IMR-90 (cell line): ENCODE measurements around the gene CD177. TPM values are rescaled to one million over a fixed set of nuclear protein-coding genes. Genes with fewer than 3 reads are reported as not detected.

Source experiments
- ATAC-seq: fragments of 200-7000 bp; cut with Tn5 transposase; 2 replicates; pipeline ENCODE4 v1.9.1; 2020; ENCODE audit warnings: low read depth, mild to moderate bottlenecking, moderate library complexity
- BruUV-seq: library from RNA; stranded (reverse); fragments of 400-500 nt; replicated peaks from 2 replicates; lab custom pipeline; 2021; lab: Mats Ljungman, UMichigan
- CTCF ChIA-PET: fragments of 300-600 bp; formaldehyde crosslinking; extraction: SDS; loops from one replicate; lab custom pipeline; 2021; ENCODE audit warnings: antibody characterized with exemption; lab: Yijun Ruan, JAX
- POLR2A ChIA-PET: fragments of 300-600 bp; sonication (Branson Sonifier 250); formaldehyde crosslinking; loops from one replicate; lab custom pipeline; 2022; ENCODE audit warnings: antibody characterized with exemption; ENCODE audit not compliant: unreplicated experiment; lab: Charles Lee
- DNase-seq: peaks from one replicate; pipeline ENCODE4 v3.0.0; 2013
- H2AFZ ChIP-seq: replicated peaks from 2 replicates; pipeline ENCODE3; 2013; ENCODE audit warnings: low read length, mild to moderate bottlenecking; ENCODE audit not compliant: poor library complexity
- H2AK5ac ChIP-seq: 2 replicates; pipeline ENCODE4 v1.6.1; 2013; ENCODE audit warnings: low read depth, low read length, inconsistent platforms
- H2AK9ac ChIP-seq: replicated peaks from 2 replicates; pipeline ENCODE3; 2013; ENCODE audit warnings: mild to moderate bottlenecking, low read depth, low read length, moderate library complexity; ENCODE audit not compliant: poor library complexity
- H2BK120ac ChIP-seq: 2 replicates; pipeline ENCODE4 v1.6.1; 2013; ENCODE audit warnings: low read depth, low read length, inconsistent platforms
- H2BK15ac ChIP-seq: 3 replicates; pipeline ENCODE4 v1.6.1; 2013; ENCODE audit warnings: low read depth, low read length, inconsistent platforms
- H2BK20ac ChIP-seq: 2 replicates; pipeline ENCODE4 v1.6.1; 2013; ENCODE audit warnings: low read depth, mild to moderate bottlenecking, inconsistent platforms, low read length, moderate library complexity
- H2BK5ac ChIP-seq: 2 replicates; pipeline ENCODE4 v1.6.1; 2013; ENCODE audit warnings: mild to moderate bottlenecking, low read depth, low read length, inconsistent platforms; ENCODE audit not compliant: poor library complexity, severe bottlenecking
- H3K14ac ChIP-seq: replicated peaks from 2 replicates; pipeline ENCODE4 v1.6.1; 2013; ENCODE audit warnings: low read depth, low read length, inconsistent platforms
- H3K18ac ChIP-seq: 2 replicates; pipeline ENCODE4 v1.6.1; 2013; ENCODE audit warnings: low read depth, low read length, control low read depth
- H3K23ac ChIP-seq: 2 replicates; pipeline ENCODE4 v1.6.1; 2013; ENCODE audit warnings: low read depth, low read length, inconsistent platforms
- H3K27ac ChIP-seq: 2 replicates; pipeline ENCODE4 v1.5.1; 2013; ENCODE audit warnings: mild to moderate bottlenecking, control low read depth, low read length; ENCODE audit not compliant: insufficient read depth
- H3K27me3 ChIP-seq: 2 replicates; pipeline ENCODE4 v1.6.1; 2013; ENCODE audit warnings: low read length; ENCODE audit not compliant: control insufficient read depth, insufficient read depth
- H3K36me3 ChIP-seq: 2 replicates; pipeline ENCODE4 v1.6.1; 2013; ENCODE audit warnings: low read length, mixed read lengths; ENCODE audit not compliant: control insufficient read depth, insufficient read depth
- H3K4ac ChIP-seq: 2 replicates; pipeline ENCODE4 v1.6.1; 2013; ENCODE audit warnings: low read depth, low read length, inconsistent platforms
- H3K4me1 ChIP-seq: 2 replicates; pipeline ENCODE4 v1.6.1; 2013; ENCODE audit warnings: low read length, mixed read lengths; ENCODE audit not compliant: control insufficient read depth, insufficient read depth
- H3K4me2 ChIP-seq: 2 replicates; pipeline ENCODE4 v1.6.1; 2013; ENCODE audit warnings: low read depth, mild to moderate bottlenecking, control low read depth, low read length, moderate library complexity
- H3K4me3 ChIP-seq: 2 replicates; pipeline ENCODE4 v1.5.1; 2013; ENCODE audit warnings: low read depth, mild to moderate bottlenecking, control low read depth, low read length, moderate library complexity; ENCODE audit not compliant: insufficient read depth
- H3K56ac ChIP-seq: 2 replicates; pipeline ENCODE4 v1.6.1; 2013; ENCODE audit warnings: low read length, inconsistent platforms; ENCODE audit not compliant: insufficient read depth; ENCODE audit errors: extremely low read depth
- H3K79me1 ChIP-seq, 2 experiments: 2 replicates each; pipeline ENCODE4 v1.6.1; 2013; ENCODE audit warnings: low read length in 2 of 2, inconsistent platforms in 1 of 2, low read depth in 1 of 2
- H3K9ac ChIP-seq: 2 replicates; pipeline ENCODE4 v1.6.1; 2013; ENCODE audit warnings: low read depth, low read length, control low read depth
- H3K9me1 ChIP-seq: 2 replicates; pipeline ENCODE4 v1.6.1; 2013; ENCODE audit warnings: low read length, inconsistent platforms; ENCODE audit not compliant: insufficient read depth
- H3K9me3 ChIP-seq: 2 replicates; pipeline ENCODE4 v1.6.1; 2013; ENCODE audit warnings: low read length; ENCODE audit not compliant: control insufficient read depth, insufficient read depth
- H4K20me1 ChIP-seq: 2 replicates; pipeline ENCODE4 v1.6.1; 2013; ENCODE audit warnings: low read length, inconsistent platforms; ENCODE audit not compliant: insufficient read depth
- H4K5ac ChIP-seq: 2 replicates; pipeline ENCODE4 v1.6.1; 2013; ENCODE audit warnings: mild to moderate bottlenecking, low read depth, low read length, control low read depth
- H4K8ac ChIP-seq, 2 experiments: 2 replicates each; pipeline ENCODE4 v1.6.1; 2013; ENCODE audit warnings: low read depth in 2 of 2, low read length in 2 of 2, control low read depth in 1 of 2, inconsistent platforms in 1 of 2
- H4K91ac ChIP-seq: 2 replicates; pipeline ENCODE4 v1.6.1; 2013; ENCODE audit warnings: low read depth, low read length, inconsistent platforms; ENCODE audit not compliant: insufficient read depth
- CEBPB ChIP-seq: IDR thresholded peaks from 2 replicates; pipeline ENCODE4 v1.6.1; 2012; ENCODE audit warnings: low read depth, low read length, improper control_type of control experiment
- CHD1 ChIP-seq: IDR thresholded peaks from 2 replicates; pipeline ENCODE4 v1.6.1; 2012; ENCODE audit warnings: low read depth, low read length, improper control_type of control experiment
- ELK1 ChIP-seq: fragments of 150-350 bp; IDR thresholded peaks from 2 replicates; pipeline ENCODE4 v1.6.1; 2016; ENCODE audit warnings: low read depth, mild to moderate bottlenecking, low read length, moderate library complexity, borderline replicate concordance
- FOS ChIP-seq: fragments of 150-350 bp; IDR thresholded peaks from 2 replicates; pipeline ENCODE4 v1.6.1; 2016; ENCODE audit warnings: low read depth, low read length
- MAFK ChIP-seq: IDR thresholded peaks from 2 replicates; pipeline ENCODE4 v1.6.1; 2012; ENCODE audit warnings: low read depth, low read length, improper control_type of control experiment
- MAZ ChIP-seq: IDR thresholded peaks from 2 replicates; pipeline ENCODE4 v1.6.1; 2012; ENCODE audit warnings: low read depth, mild to moderate bottlenecking, low read length, improper control_type of control experiment, moderate library complexity, borderline replicate concordance
- MXI1 ChIP-seq: IDR thresholded peaks from 2 replicates; pipeline ENCODE4 v1.6.1; 2012; ENCODE audit warnings: low read depth, mild to moderate bottlenecking, low read length, moderate library complexity, borderline replicate concordance
- NFE2L2 ChIP-seq: fragments of 150-350 bp; IDR thresholded peaks from 2 replicates; pipeline ENCODE4 v1.6.1; 2016; ENCODE audit warnings: low read depth, mild to moderate bottlenecking, low read length
- POLR2A ChIP-seq: IDR thresholded peaks from 2 replicates; pipeline ENCODE4 v1.6.1; 2012; ENCODE audit warnings: mild to moderate bottlenecking, low read depth, low read length
- RAD21 ChIP-seq: IDR thresholded peaks from 2 replicates; pipeline ENCODE4 v1.6.1; 2012; ENCODE audit warnings: low read length, improper control_type of control experiment
- RFX5 ChIP-seq: IDR thresholded peaks from 2 replicates; pipeline ENCODE4 v1.8.0; 2012; ENCODE audit warnings: low read depth, mild to moderate bottlenecking, low read length, moderate library complexity
- SMC3 ChIP-seq: fragments of 150-350 bp; IDR thresholded peaks from 2 replicates; pipeline ENCODE4 v1.6.1; 2016; ENCODE audit warnings: low read depth, mild to moderate bottlenecking, antibody characterized with exemption, low read length, moderate library complexity
- USF2 ChIP-seq: fragments of 150-350 bp; IDR thresholded peaks from 2 replicates; pipeline ENCODE4 v1.6.1; 2017; ENCODE audit warnings: mild to moderate bottlenecking, antibody characterized with exemption, low read length, low read depth
- whole genome bisulfite sequencing, 2 experiments: methylation state at CpG; one replicate each; pipeline versions ENCODE4 v1.1.5 to v1.1.7; 2013; ENCODE audit warnings: missing lambda C conversion rate in 2 of 2; ENCODE audit not compliant: insufficient read length in 1 of 2; ENCODE audit errors: extremely low coverage in 2 of 2; 5-methylcytosine and 5-hydroxymethylcytosine counted together
- dilution Hi-C: fragments of 300-500 bp; cut with HindIII; formaldehyde crosslinking; loops from one replicate; pipeline ENCODE4 v1.14.3; 2018; ENCODE audit warnings: low sequenced_read_pairs; ENCODE audit not compliant: unreplicated experiment
- in situ Hi-C: fragments of 300-500 bp; cut with MboI; formaldehyde crosslinking; loops from 3 replicates; pipeline ENCODE4 v1.14.3; 2019; ENCODE audit warnings: low sequenced_read_pairs, inconsistent platforms, mixed read lengths
- intact Hi-C: fragments of 100-400 bp; cut with micrococcal nuclease; formaldehyde crosslinking; loops from 2 replicates; pipeline ENCODE4 v1.10.0; 2022
- polyA plus RNA-seq, 3 experiments: library from polyadenylated mRNA; depleted of rRNA; stranded (reverse); fragments of >200 nt; gene quantifications; 2 replicates each; pipeline ENCODE4 v1.2.3, GENCODE V29; 2012; ENCODE audit warnings: low replicate concordance in 1 of 3
- total RNA-seq: library from RNA; depleted of rRNA; stranded (reverse); fragments of >200 nt; gene quantifications from 2 replicates; pipeline ENCODE4 v1.2.3, GENCODE V29; 2012

Gene CD177
- total and polyA plus RNA-seq, 2 of the 4 experiments (the other 2 are of a cell fraction), result 0.14 TPM; not detected in 1

GRCh38 chr19:43406297-43406696 lies 52.8 kb downstream of the CD177 start:
- dilution Hi-C loops, result no loop called here
- CTCF ChIA-PET, result no interaction called here
- peaks cover 25% of the 10 kb centered on the region for H3K27me3 ChIP-seq
- in situ Hi-C loops, result no loop called here
- H3K18ac ChIP-seq, result no peak overlapping the region
- no peak overlapping the region for H4K5ac ChIP-seq
- H3K27ac ChIP-seq, result no peak overlapping the region
- H2AK9ac ChIP-seq, result no peak overlapping the region
- no peak overlapping the region for H3K4ac ChIP-seq
- no peaks in the 10 kb centered on the region for H3K4me1 ChIP-seq
- H3K14ac ChIP-seq, result no peak overlapping the region
- no peak overlapping the region for H4K8ac ChIP-seq
- POLR2A ChIA-PET, result no interaction called here
- no peak overlapping the region for H3K4me3 ChIP-seq
- H3K23ac ChIP-seq, result no peak overlapping the region
- no peak overlapping the region for H2BK20ac ChIP-seq
- H3K4me2 ChIP-seq, result no peak overlapping the region
- no peak overlapping the region for H2BK120ac ChIP-seq
- intact Hi-C loops, result no loop called here
- H4K91ac ChIP-seq, result no peak overlapping the region
- H2BK15ac ChIP-seq, result no peak overlapping the region
- no peak for DNase-seq
- no peaks in the 10 kb centered on the region for H3K9me1 ChIP-seq
- H2AFZ ChIP-seq, result no peak overlapping the region
- no peak overlapping the region for H3K56ac ChIP-seq
- ATAC-seq, result no peak
- no peaks in the 10 kb centered on the region for H4K20me1 ChIP-seq
- WGBS, 2 experiments, result 60% methylated on average over 8 of the region's 24 CpGs; no CpG with 5 or more reads in 1 of the 2 experiments
- TF ChIP-seq SMC3, result no peak
- TF ChIP-seq MXI1, result no peak
- TF ChIP-seq MAZ, result no peak
- no peak for TF ChIP-seq MAFK
- TF ChIP-seq CHD1, result no peak
- TF ChIP-seq NFE2L2, result no peak
- no peak for TF ChIP-seq RAD21
- TF ChIP-seq ELK1, result no peak
- TF ChIP-seq RFX5, result no peak
- TF ChIP-seq POLR2A, result no peak
- TF ChIP-seq CEBPB, result no peak
- TF ChIP-seq FOS, result no peak
- no peak for TF ChIP-seq USF2
- H3K79me1 ChIP-seq, result no peaks in the 10 kb centered on the region
- no peak overlapping the region for H2AK5ac ChIP-seq
- BruUV-seq, result no TSS peak
- no peak overlapping the region for H2BK5ac ChIP-seq
- H3K9me3 ChIP-seq, result no peaks in the 10 kb centered on the region
- no peaks in the 10 kb centered on the region for H3K36me3 ChIP-seq
- H3K9ac ChIP-seq, result no peak overlapping the region
